ENCODE data around the gene AP1G2. TPM values are rescaled to one million over a fixed set of nuclear protein-coding genes. Genes with fewer than 3 reads are reported as not detected.

Gene AP1G2
- total and polyA plus RNA-seq, 2 of the 4 experiments (the other 2 are of a cell fraction): 2.9 to 19.2 TPM

DNA sequence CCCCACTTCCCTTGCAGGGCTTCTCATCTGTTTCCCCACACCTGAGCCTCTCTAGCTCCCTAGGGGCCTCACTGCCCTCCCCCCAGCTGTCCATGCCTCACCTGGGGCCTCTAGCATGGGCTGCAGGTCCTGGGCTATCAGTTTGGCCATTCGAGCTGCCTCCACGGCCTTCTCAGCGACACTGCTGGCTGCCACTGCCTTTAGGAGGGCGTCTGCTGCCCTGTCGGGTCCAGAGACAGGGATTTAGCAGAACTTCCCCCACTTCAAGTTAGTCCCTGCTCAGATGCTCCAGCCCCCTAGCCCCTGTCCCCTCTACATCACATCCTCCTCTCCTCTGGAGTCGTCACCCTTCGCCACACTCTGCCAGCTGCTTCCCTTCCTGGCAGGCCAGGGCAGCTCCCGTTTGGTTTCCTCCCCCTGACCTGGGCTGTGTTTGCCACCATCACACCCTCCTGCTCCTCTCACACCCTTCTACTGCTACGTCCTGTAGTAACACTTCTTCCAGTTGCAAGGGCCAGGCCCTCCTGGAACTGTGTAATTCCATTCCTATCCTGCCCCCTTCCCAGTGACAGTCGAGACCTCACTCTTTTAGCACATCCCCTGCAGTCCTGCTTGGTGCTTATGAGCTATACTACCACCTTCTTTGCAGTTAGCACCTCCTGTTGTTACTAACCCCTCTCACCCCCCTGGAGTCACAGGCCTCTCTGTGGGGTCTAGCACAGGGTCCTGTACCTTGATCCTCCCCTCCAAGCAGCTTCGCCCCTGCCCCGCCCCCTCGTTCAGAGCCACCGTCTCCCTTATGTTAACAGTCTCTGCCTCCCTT lies 4.3 kb upstream of the AP1G2 start:
- no peak overlapping the region for H3K4me3 ChIP-seq (ENCODE audit: insufficient read depth, low read depth, low read length)
- H3K4me2 ChIP-seq (ENCODE audit: low read depth, low read length): no peak overlapping the region
- H3K14ac ChIP-seq (replicated peaks; ENCODE audit: low read depth, low read length): no peak overlapping the region
- H4K91ac ChIP-seq (ENCODE audit: insufficient read depth, low read depth, low read length): no peak overlapping the region
- no peak overlapping the region for H2AFZ ChIP-seq (replicated peaks; ENCODE audit: low read length, poor library complexity)
- no peak overlapping the region for H3K23ac ChIP-seq (ENCODE audit: low read depth, low read length)
- H3K4ac ChIP-seq (ENCODE audit: low read depth, low read length): no peak overlapping the region
- no peak overlapping the region for H4K8ac ChIP-seq (ENCODE audit: low read depth in 2 of 2, low read length in 2 of 2)
- H3K27ac ChIP-seq (ENCODE audit: insufficient read depth, low read length): no peak overlapping the region
- H4K5ac ChIP-seq (ENCODE audit: low read depth, low read length): no peak overlapping the region
- no peaks in the 10 kb centered on the region; the same call in 1 of the 2 replicates for H4K20me1 ChIP-seq (ENCODE audit: insufficient read depth, low read length)
- ChIA-PET CTCF (no interaction called here), POLR2A (ENCODE audit: unreplicated experiment) (no interaction called here)
- intact Hi-C loops (cut with micrococcal nuclease) (no loop called here), dilution Hi-C loops (cut with HindIII; ENCODE audit: low sequenced_read_pairs, unreplicated experiment) (no loop called here), in situ Hi-C loops (cut with MboI; ENCODE audit: low sequenced_read_pairs) (no loop called here)
- no peak overlapping the region for H2AK5ac ChIP-seq (ENCODE audit: low read depth, low read length)
- no peak for DNase-seq
- H3K9ac ChIP-seq (ENCODE audit: low read depth, low read length): no peak overlapping the region
- H3K56ac ChIP-seq (ENCODE audit: extremely low read depth, insufficient read depth, low read length): no peak overlapping the region
- no peaks in the 10 kb centered on the region for H3K36me3 ChIP-seq (ENCODE audit: control insufficient read depth, insufficient read depth, low read length)
- 48% methylated on average over 7 of the region's 14 CpGs; no CpG with 5 or more reads in 1 of the 2 experiments for WGBS, 2 experiments (ENCODE audit: extremely low coverage in 2 of 2, insufficient read length in 1 of 2)
- no peak overlapping the region for H2BK15ac ChIP-seq (ENCODE audit: low read depth, low read length)
- H3K18ac ChIP-seq (ENCODE audit: low read depth, low read length): no peak overlapping the region
- no peak overlapping the region for H2AK9ac ChIP-seq (replicated peaks; ENCODE audit: low read depth, low read length, poor library complexity)
- TF ChIP-seq MXI1 (IDR thresholded peaks at IDR 0.05; ENCODE audit: borderline replicate concordance, low read depth, low read length): no peak
- peaks cover 58% of the 10 kb centered on the region for H3K27me3 ChIP-seq (ENCODE audit: control insufficient read depth, insufficient read depth, low read length)
- H3K9me3 ChIP-seq (ENCODE audit: control insufficient read depth, insufficient read depth, low read length): no peaks in the 10 kb centered on the region; the same call in 1 of the 2 replicates
- no peak overlapping the region for H2BK20ac ChIP-seq (ENCODE audit: low read depth, low read length)
- ATAC-seq (ENCODE audit: low read depth): no peak
- H2BK120ac ChIP-seq (ENCODE audit: low read depth, low read length): no peak overlapping the region
- BruUV-seq (replicated peaks): no TSS peak
- no peak overlapping the region for H2BK5ac ChIP-seq (ENCODE audit: low read depth, low read length, poor library complexity, severe bottlenecking)
- H3K79me1 ChIP-seq (ENCODE audit: low read depth in 1 of 2, low read length in 2 of 2): no peaks in the 10 kb centered on the region; a peak in 1 of 4 replicates
- H3K9me1 ChIP-seq (ENCODE audit: insufficient read depth, low read length): peaks cover 5% of the 10 kb centered on the region; the same call in 1 of the 2 replicates
- peaks cover 2% of the 10 kb centered on the region; the same call in 1 of the 2 replicates for H3K4me1 ChIP-seq (ENCODE audit: control insufficient read depth, insufficient read depth, low read length)

All from IMR-90 (cell line).